ENCODE measurements around the gene VPS37B. TPM values are rescaled to one million over a fixed set of nuclear protein-coding genes. Genes with fewer than 3 reads are reported as not detected.

The VPS37B gene
- total and polyA plus RNA-seq, 2 experiments from 2014 or later = 23.5 to 35.3 TPM

- H3K27me3 ChIP-seq = no peaks in the 10 kb centered on the region
- 69% methylated on average over 7 of the region's 7 CpGs for WGBS (ENCODE audit: low lambda C conversion rate, missing lambda C conversion rate)
- H3K4me3 ChIP-seq = no peak overlapping the region
- no peaks in the 10 kb centered on the region for H3K36me3 ChIP-seq (replicated peaks; ENCODE audit: insufficient read depth, low read depth)
- H3K9me2 ChIP-seq (replicated peaks; ENCODE audit: insufficient read depth) = no peaks in the 10 kb centered on the region
- H3K4me2 ChIP-seq = no peak overlapping the region
- TF ChIP-seq EZH2phosphoT487 (IDR thresholded peaks at IDR 0.05; ENCODE audit: low read depth, severe bottlenecking, unreplicated experiment) = no peak
- no peak for TF ChIP-seq EZH2 (IDR thresholded peaks at IDR 0.05; ENCODE audit: borderline replicate concordance)
- no peak for TF ChIP-seq CTCF (IDR thresholded peaks at IDR 0.05; ENCODE audit: poor library complexity)
- no peak overlapping the region for H3K27ac ChIP-seq
- DNase-seq (ENCODE audit: low spot score) = no peak
- H3K79me2 ChIP-seq = no peaks in the 10 kb centered on the region
- no peak overlapping the region for H2AFZ ChIP-seq
- H4K20me1 ChIP-seq (ENCODE audit: insufficient read depth, poor library complexity, severe bottlenecking) = no peaks in the 10 kb centered on the region
- no peaks in the 10 kb centered on the region for H3K4me1 ChIP-seq (ENCODE audit: insufficient read depth)
- no peaks in the 10 kb centered on the region for H3K9me3 ChIP-seq (ENCODE audit: low read depth)
These were observed 7.7 kb upstream of the VPS37B start for GRCh38 chr12:122903693-122904034.

GRCh38 chr12:122902854-122903692 lies 7.1 kb upstream of the VPS37B start:
- no peak overlapping the region for H3K4me2 ChIP-seq
- TF ChIP-seq EZH2 (IDR thresholded peaks at IDR 0.05; ENCODE audit: borderline replicate concordance) = no peak
- TF ChIP-seq CTCF (IDR thresholded peaks at IDR 0.05; ENCODE audit: poor library complexity) = no peak

GRCh38 chr12:122899887-122900286 lies 4.0 kb upstream of the VPS37B start:
- no peaks in the 10 kb centered on the region for H3K9me3 ChIP-seq (ENCODE audit: low read depth)
- no peak overlapping the region for H3K4me2 ChIP-seq
- no peak for DNase-seq (ENCODE audit: low spot score)
- no peak overlapping the region for H2AFZ ChIP-seq
- peaks cover 3% of the 10 kb centered on the region for H3K4me1 ChIP-seq (ENCODE audit: insufficient read depth)
- H3K4me3 ChIP-seq = no peak overlapping the region
- H3K27ac ChIP-seq = no peak overlapping the region
- 95% methylated on average over 6 of the region's 6 CpGs for WGBS (ENCODE audit: low lambda C conversion rate, missing lambda C conversion rate)
- H3K79me2 ChIP-seq = peaks cover 14% of the 10 kb centered on the region
- H4K20me1 ChIP-seq (ENCODE audit: insufficient read depth, poor library complexity, severe bottlenecking) = no peaks in the 10 kb centered on the region
- TF ChIP-seq EZH2 (IDR thresholded peaks at IDR 0.05; ENCODE audit: borderline replicate concordance) (no peak), EZH2phosphoT487 (IDR thresholded peaks at IDR 0.05; ENCODE audit: low read depth, severe bottlenecking, unreplicated experiment) (no peak), CTCF (IDR thresholded peaks at IDR 0.05; ENCODE audit: poor library complexity) (no peak)
- no peaks in the 10 kb centered on the region for H3K36me3 ChIP-seq (replicated peaks; ENCODE audit: insufficient read depth, low read depth)
- H3K27me3 ChIP-seq = no peaks in the 10 kb centered on the region
- H3K9me2 ChIP-seq (replicated peaks; ENCODE audit: insufficient read depth) = no peaks in the 10 kb centered on the region

More at GRCh38 chr12:122902854-122903692, 7.1 kb upstream of the VPS37B start:
- Histone ChIP-seq H3K27me3 (no peaks in the 10 kb centered on the region), H3K9me2 (replicated peaks; ENCODE audit: insufficient read depth) (no peaks in the 10 kb centered on the region), H3K36me3 (replicated peaks; ENCODE audit: insufficient read depth, low read depth) (no peaks in the 10 kb centered on the region), H2AFZ (no peak overlapping the region), H3K4me3 (no peak overlapping the region), H3K79me2 (no peaks in the 10 kb centered on the region), H3K4me1 (ENCODE audit: insufficient read depth) (no peaks in the 10 kb centered on the region), H3K27ac (no peak overlapping the region), H3K9me3 (ENCODE audit: low read depth) (no peaks in the 10 kb centered on the region), H4K20me1 (ENCODE audit: insufficient read depth, poor library complexity, severe bottlenecking) (no peaks in the 10 kb centered on the region)
- WGBS (ENCODE audit: low lambda C conversion rate, missing lambda C conversion rate) = 40% methylated on average over 10 of the region's 10 CpGs
- no peak for DNase-seq (ENCODE audit: low spot score)

Data from hepatocyte (in vitro differentiated cells).